H9 (cell line): ENCODE measurements around the gene DNAJC15. TPM values are rescaled to one million over a fixed set of nuclear protein-coding genes. Genes with fewer than 3 reads are reported as not detected.

ENCODE experiments used
- DNase-seq: peaks from one replicate; pipeline ENCODE4 v3.0.0-alpha.2; 2017
- H2AFZ ChIP-seq: one replicate; pipeline ENCODE4 v1.6.1; 2013; ENCODE audit warnings: mild to moderate bottlenecking, low read length, control low read depth, moderate library complexity
- H2AK5ac ChIP-seq: 2 replicates; pipeline ENCODE4 v1.6.1; 2013; ENCODE audit warnings: low read length, control low read depth, mixed read lengths; ENCODE audit not compliant: insufficient read length
- H2BK120ac ChIP-seq: one replicate; pipeline ENCODE4 v1.6.1; 2013; ENCODE audit warnings: low read depth, mild to moderate bottlenecking, low read length, control low read depth, inconsistent platforms; ENCODE audit not compliant: poor library complexity, severe bottlenecking
- H2BK12ac ChIP-seq: 2 replicates; pipeline ENCODE4 v1.6.1; 2013; ENCODE audit warnings: low read length, control low read depth, mixed read lengths, low read depth; ENCODE audit not compliant: insufficient read length
- H2BK15ac ChIP-seq: 2 replicates; pipeline ENCODE4 v1.6.1; 2013; ENCODE audit warnings: low read depth, low read length, control low read depth
- H2BK20ac ChIP-seq: one replicate; pipeline ENCODE4 v1.6.1; 2013; ENCODE audit warnings: low read depth, mild to moderate bottlenecking, low read length, control low read depth, inconsistent platforms; ENCODE audit not compliant: poor library complexity, severe bottlenecking
- H2BK5ac ChIP-seq: 2 replicates; pipeline ENCODE4 v1.6.1; 2013; ENCODE audit warnings: low read length, control low read depth, mixed read lengths; ENCODE audit not compliant: insufficient read length
- H3K14ac ChIP-seq: 2 replicates; pipeline ENCODE4 v1.6.1; 2013; ENCODE audit warnings: low read length, control low read depth; ENCODE audit not compliant: insufficient read depth
- H3K18ac ChIP-seq: 2 replicates; pipeline ENCODE4 v1.6.1; 2013; ENCODE audit warnings: low read depth, mild to moderate bottlenecking, mixed read lengths, low read length, control low read depth; ENCODE audit not compliant: insufficient read length
- H3K23ac ChIP-seq: 2 replicates; pipeline ENCODE4 v1.6.1; 2013; ENCODE audit warnings: low read length, control low read depth, mixed read lengths, low read depth; ENCODE audit not compliant: insufficient read length
- H3K23me2 ChIP-seq: 2 replicates; pipeline ENCODE4 v1.6.1; 2013; ENCODE audit warnings: low read depth, mild to moderate bottlenecking, mixed read lengths, low read length, control low read depth; ENCODE audit not compliant: insufficient read length, poor library complexity, severe bottlenecking
- H3K27ac ChIP-seq: 2 replicates; pipeline ENCODE4 v1.5.1; 2013; ENCODE audit warnings: low read length, control low read depth, mixed read lengths, low read depth; ENCODE audit not compliant: insufficient read length
- H3K27me3 ChIP-seq: 2 replicates; pipeline ENCODE4 v1.6.1; 2013; ENCODE audit warnings: low read length, control low read depth, inconsistent platforms; ENCODE audit not compliant: insufficient read depth
- H3K4ac ChIP-seq: 2 replicates; pipeline ENCODE4 v1.6.1; 2013; ENCODE audit warnings: low read depth, mild to moderate bottlenecking, control low read depth, inconsistent platforms, low read length, moderate library complexity
- H3K4me1 ChIP-seq: 2 replicates; pipeline ENCODE4 v1.6.1; 2013; ENCODE audit warnings: low read length, control low read depth, inconsistent platforms; ENCODE audit not compliant: insufficient read depth
- H3K4me2 ChIP-seq: 2 replicates; pipeline ENCODE4 v1.6.1; 2013; ENCODE audit warnings: low read length, control low read depth, mixed read lengths; ENCODE audit not compliant: insufficient read length, insufficient read depth
- H3K56ac ChIP-seq: 2 replicates; pipeline ENCODE4 v1.6.1; 2013; ENCODE audit warnings: low read depth, mild to moderate bottlenecking, mixed read lengths, low read length, control low read depth; ENCODE audit not compliant: insufficient read length
- H3K79me1 ChIP-seq: 2 replicates; pipeline ENCODE4 v1.6.1; 2013; ENCODE audit warnings: low read depth, mild to moderate bottlenecking, moderate library complexity, low read length, control low read depth, inconsistent platforms; ENCODE audit not compliant: insufficient read depth, poor library complexity, severe bottlenecking
- H3K79me2 ChIP-seq: 2 replicates; pipeline ENCODE4 v1.6.1; 2013; ENCODE audit warnings: low read length, control low read depth, inconsistent platforms; ENCODE audit not compliant: insufficient read depth
- H3K9ac ChIP-seq: 2 replicates; pipeline ENCODE4 v1.6.1; 2013; ENCODE audit warnings: low read length, control low read depth, mixed read lengths; ENCODE audit not compliant: insufficient read length; ENCODE audit errors: extremely low read depth
- H3K9me3 ChIP-seq: one replicate; pipeline ENCODE4 v1.6.1; 2013; ENCODE audit warnings: low read depth, low read length, inconsistent platforms; ENCODE audit not compliant: control insufficient read depth
- H3T11ph ChIP-seq: one replicate; pipeline ENCODE4 v1.6.1; 2013; ENCODE audit warnings: mild to moderate bottlenecking, low read length, control low read depth, inconsistent platforms
- H4K20me1 ChIP-seq: one replicate; pipeline ENCODE4 v1.6.1; 2013; ENCODE audit not compliant: control insufficient read depth, insufficient read length, insufficient read depth
- H4K5ac ChIP-seq: 2 replicates; pipeline ENCODE4 v1.6.1; 2013; ENCODE audit warnings: low read depth, mild to moderate bottlenecking, mixed read lengths, low read length, control low read depth; ENCODE audit not compliant: insufficient read length
- H4K8ac ChIP-seq: replicated peaks from 2 replicates; pipeline ENCODE4 v1.6.1; 2013; ENCODE audit warnings: low read length, control low read depth, mixed read lengths, low read depth; ENCODE audit not compliant: insufficient read length
- H4K91ac ChIP-seq: 2 replicates; pipeline ENCODE4 v1.6.1; 2013; ENCODE audit warnings: low read depth, mild to moderate bottlenecking, moderate library complexity, mixed read lengths, low read length, control low read depth; ENCODE audit not compliant: insufficient read length
- H3K27ac Mint-ChIP-seq, 3 experiments: 2 replicates in 2 of 3; 3 replicates in 1 of 3; pipeline ENCODE4 v1.8.0; 2020 to 2021; ENCODE audit warnings: mixed read lengths in 3 of 3, mild to moderate bottlenecking in 1 of 3, moderate library complexity in 1 of 3
- H3K27me3 Mint-ChIP-seq: 2 replicates; pipeline ENCODE4 v1.8.0; 2021; ENCODE audit warnings: low read depth, mild to moderate bottlenecking, moderate library complexity, mixed read lengths
- H3K36me3 Mint-ChIP-seq, 3 experiments: 2 replicates in 2 of 3; 3 replicates in 1 of 3; pipeline ENCODE4 v1.8.0; 2020 to 2021; ENCODE audit warnings: low read depth in 3 of 3, mixed read lengths in 3 of 3; ENCODE audit not compliant: insufficient read depth in 1 of 3
- H3K4me1 Mint-ChIP-seq, 2 experiments: 2 replicates each; pipeline ENCODE4 v1.8.0; 2020; ENCODE audit warnings: mixed read lengths in 2 of 2
- H3K4me3 Mint-ChIP-seq, 2 experiments: 2 replicates in 1 of 2; 3 replicates in 1 of 2; pipeline ENCODE4 v1.8.0; 2020 to 2021; ENCODE audit warnings: mild to moderate bottlenecking in 2 of 2, mixed read lengths in 2 of 2, moderate library complexity in 1 of 2
- H3K9me3 Mint-ChIP-seq, 2 experiments: 2 replicates in 1 of 2; 3 replicates in 1 of 2; pipeline ENCODE4 v1.8.0; 2020; ENCODE audit warnings: mild to moderate bottlenecking in 2 of 2, mixed read lengths in 2 of 2, moderate library complexity in 1 of 2
- CTCF ChIP-seq: fragments of 200-600 bp; sonication (generic); conservative IDR thresholded peaks from 3 replicates; pipeline ENCODE4 v1.8.0; 2021; ENCODE audit warnings: antibody characterized with exemption, mild to moderate bottlenecking
- total RNA-seq: library from RNA; stranded (reverse); gene quantifications from 2 replicates; pipeline ENCODE4 v1.2.1, GENCODE V29; 2021

Gene DNAJC15
- total RNA-seq, 1 experiment from 2014 or later: 13.4 TPM

DNA sequence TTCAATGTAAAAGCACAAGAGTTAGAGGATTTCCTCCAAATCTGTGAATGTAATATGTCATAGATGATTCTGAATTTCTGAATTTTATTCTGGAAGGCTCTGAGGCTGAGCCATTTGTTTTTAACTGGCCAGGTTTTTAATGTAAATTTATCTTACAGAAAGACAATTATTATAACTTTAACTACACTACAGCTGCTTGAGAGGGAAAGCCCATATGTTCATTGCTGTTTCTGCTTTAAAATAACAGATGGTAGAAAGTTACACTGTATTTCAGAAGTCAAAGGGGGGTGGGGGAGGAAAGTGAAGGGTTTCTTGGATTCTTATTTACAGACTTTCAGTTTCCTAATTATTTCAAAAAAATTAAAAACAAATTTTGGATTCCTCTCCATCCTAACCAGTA lies 62.8 kb downstream of the DNAJC15 start:
- no peak overlapping the region for H2BK12ac ChIP-seq
- H4K5ac ChIP-seq: no peak overlapping the region
- no peaks in the 10 kb centered on the region for H3K9me3 ChIP-seq
- no peak overlapping the region for H3K14ac ChIP-seq
- no peak for TF ChIP-seq CTCF
- H4K8ac ChIP-seq: no peak overlapping the region
- H3K27me3 Mint-ChIP-seq: no peaks in the 10 kb centered on the region
- H3K27ac ChIP-seq: no peak overlapping the region
- no peak overlapping the region for H4K91ac ChIP-seq
- H2BK5ac ChIP-seq: no peak overlapping the region
- H3K79me2 ChIP-seq: no peaks in the 10 kb centered on the region
- no peak overlapping the region for H2BK15ac ChIP-seq
- no peak overlapping the region for H2BK20ac ChIP-seq
- no peak overlapping the region for H3K4me2 ChIP-seq
- H3K4me1 ChIP-seq: no peaks in the 10 kb centered on the region
- H3K18ac ChIP-seq: no peak overlapping the region
- no peak overlapping the region for H3K4ac ChIP-seq
- H3K23me2 ChIP-seq: no peaks in the 10 kb centered on the region
- peaks cover 6 to 7% of the 10 kb centered on the region in 2 experiments for H3K4me1 Mint-ChIP-seq
- peaks cover 0 to 4% of the 10 kb centered on the region in 2 experiments; a peak in 2 of 5 replicates for H3K9me3 Mint-ChIP-seq
- peaks cover 5 to 27% (median 21%) of the 10 kb centered on the region in 3 experiments for H3K36me3 Mint-ChIP-seq
- no peak overlapping the region for H3K4me3 Mint-ChIP-seq
- H4K20me1 ChIP-seq: no peaks in the 10 kb centered on the region
- no peak overlapping the region for H3K23ac ChIP-seq
- no peak overlapping the region for H3T11ph ChIP-seq
- no peak overlapping the region for H2BK120ac ChIP-seq
- DNase-seq: no peak
- no peaks in the 10 kb centered on the region for H3K79me1 ChIP-seq
- H3K27ac Mint-ChIP-seq: no peak overlapping the region
- H3K27me3 ChIP-seq: no peaks in the 10 kb centered on the region
- H3K56ac ChIP-seq: no peak overlapping the region
- H2AFZ ChIP-seq: no peak overlapping the region
- no peak overlapping the region for H2AK5ac ChIP-seq
- no peak overlapping the region for H3K9ac ChIP-seq
